Kidney (tissue), 14 donors: Measurements from ENCODE around the gene MRTFA. TPM values are rescaled to one million over a fixed set of nuclear protein-coding genes. Genes with fewer than 3 reads are reported as not detected.

Experiments
- DNase-seq, 5 donors: peaks; one replicate each; pipeline ENCODE4 v3.0.0-alpha.2; 2013 to 2020
- FAIRE-seq: peaks from 2 replicates; lab custom pipeline; 2012; peaks lifted over from hg19 to GRCh38; lab: Jason Lieb, UNC
- H3K27ac ChIP-seq, 2 donors: one replicate each; pipeline ENCODE4 v1.7.0; 2013; ENCODE audit warnings: low read depth in 2 of 2, low read length in 2 of 2, inconsistent platforms in 1 of 2
- H3K27me3 ChIP-seq: one replicate; pipeline ENCODE4 v1.7.1; 2013; ENCODE audit warnings: low read length, inconsistent platforms; ENCODE audit not compliant: control insufficient read depth, insufficient read depth
- H3K36me3 ChIP-seq, 3 donors: one replicate each; pipeline versions ENCODE4 v1.7.0 to v1.7.1; 2013; ENCODE audit warnings: low read length in 3 of 3, control low read depth in 1 of 3, inconsistent platforms in 1 of 3; ENCODE audit not compliant: insufficient read depth in 3 of 3, control insufficient read depth in 2 of 3
- H3K4me1 ChIP-seq, 3 donors: one replicate each; pipeline versions ENCODE4 v1.7.0 to v1.7.1; 2013; ENCODE audit warnings: low read length in 3 of 3, inconsistent platforms in 1 of 3, low read depth in 1 of 3; ENCODE audit not compliant: control insufficient read depth in 2 of 3, insufficient read depth in 2 of 3
- H3K4me3 ChIP-seq, 3 donors: one replicate each; pipeline versions ENCODE4 v1.7.0 to v1.8.1; 2013; ENCODE audit warnings: low read length in 3 of 3, control low read depth in 1 of 3, inconsistent platforms in 1 of 3
- H3K9ac ChIP-seq, 3 donors: one replicate each; pipeline versions ENCODE4 v1.7.0 to v1.7.1; 2013; ENCODE audit warnings: low read length in 3 of 3, control low read depth in 1 of 3, inconsistent platforms in 1 of 3
- H3K9me3 ChIP-seq, 3 donors: one replicate each; pipeline versions ENCODE4 v1.7.0 to v1.7.1; 2013; ENCODE audit warnings: low read length in 3 of 3, control low read depth in 1 of 3, inconsistent platforms in 1 of 3; ENCODE audit not compliant: control insufficient read depth in 2 of 3, insufficient read depth in 1 of 3
- CTCF ChIP-seq: IDR thresholded peaks from 3 replicates; pipeline ENCODE4 v1.5.1; 2012; ENCODE audit warnings: mild to moderate bottlenecking, moderate library complexity, borderline replicate concordance; ENCODE audit not compliant: insufficient read depth; ENCODE audit errors: extremely low read depth
- intact Hi-C: fragments of 100-400 bp; cut with DNase I; formaldehyde crosslinking; loops from one replicate; pipeline ENCODE4 v1.11.1; 2022
- polyA plus RNA-seq: library from polyadenylated mRNA; stranded (reverse); fragments of 350-450 nt; fragmentation: Illumina TruSeq; extraction: RNeasy Lipid Tissue Mini Kit (QIAGEN cat#74804); gene quantifications from one replicate; pipeline ENCODE4 v1.2.3, GENCODE V29; 2014; ENCODE audit warnings: low read depth, low replicate concordance; ENCODE audit not compliant: insufficient read depth
- total RNA-seq: library from RNA; stranded (reverse); fragmentation: NEBNext Ultra II Directional; extraction: Animal tissue kit (Norgen Biotek cat#: 25700); gene quantifications from one replicate; pipeline ENCODE4 v1.2.1, GENCODE V29; 2021
- donor health status: control.
- donor health status: control.
- donor health status: control.
- donor health status: control.
- donor health status: control.
- donor health status: DM: yes; HTN: yes; CAD: no.
- donor health status: Normal renal cell carcinoma (clear cell type).

MRTFA gene
- total and polyA plus RNA-seq, 2 donors from 2014 or later = 12.5 to 59.9 TPM

DNA sequence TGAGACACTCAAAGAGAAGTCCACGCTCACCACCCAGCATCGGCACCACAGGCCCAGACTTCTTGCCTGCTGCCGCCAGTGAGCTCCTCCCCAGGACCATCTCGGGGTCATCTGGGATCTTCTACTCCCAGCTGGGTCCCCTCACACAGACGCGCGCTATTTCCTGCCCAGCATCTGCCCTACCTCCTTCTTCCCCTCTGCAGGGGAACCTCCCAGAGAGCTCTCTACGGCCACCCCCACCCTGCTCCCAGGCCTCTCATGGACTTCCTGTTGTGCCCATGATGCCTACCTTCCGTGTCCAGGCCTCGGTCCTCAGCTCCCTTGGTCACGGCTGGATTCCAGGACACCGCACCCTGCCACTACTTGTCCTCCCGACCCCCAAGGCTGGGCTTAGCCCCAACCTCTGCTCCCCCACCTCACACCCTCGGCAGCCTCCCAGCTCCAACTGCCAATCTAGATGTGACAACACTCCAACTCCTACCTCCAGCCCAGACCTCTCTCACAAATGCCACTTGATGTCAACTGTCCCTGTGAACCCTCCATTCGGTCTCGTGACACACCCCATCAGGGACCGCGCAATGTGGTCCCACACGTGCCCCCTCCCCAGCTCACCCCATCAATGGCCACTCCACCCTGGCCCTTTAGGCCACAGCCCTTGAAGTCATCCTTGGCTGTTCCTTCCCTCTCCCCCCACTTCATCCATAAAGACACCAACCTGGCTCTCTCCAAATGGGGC is 220.8 kb downstream of the MRTFA start:
- intact Hi-C loops = no loop called here
- H3K36me3 ChIP-seq = peaks cover 0 to 12% (median 6%) of the 10 kb centered on the region in 3 donors
- FAIRE-seq (no peak), DNase-seq (peak in 4 of 5 donors; percentile 49 to 91 (median 64))
- no peaks in the 10 kb centered on the region for H3K27me3 ChIP-seq
- peaks cover 0 to 12% (median 0%) of the 10 kb centered on the region in 3 donors for H3K4me1 ChIP-seq
- no peak overlapping the region for H3K9ac ChIP-seq
- peak overlapping the region in 1 of 2 donors; percentile 28 for H3K27ac ChIP-seq
- no peak for TF ChIP-seq CTCF
- H3K9me3 ChIP-seq = no peaks in the 10 kb centered on the region
- no peak overlapping the region for H3K4me3 ChIP-seq

DNA sequence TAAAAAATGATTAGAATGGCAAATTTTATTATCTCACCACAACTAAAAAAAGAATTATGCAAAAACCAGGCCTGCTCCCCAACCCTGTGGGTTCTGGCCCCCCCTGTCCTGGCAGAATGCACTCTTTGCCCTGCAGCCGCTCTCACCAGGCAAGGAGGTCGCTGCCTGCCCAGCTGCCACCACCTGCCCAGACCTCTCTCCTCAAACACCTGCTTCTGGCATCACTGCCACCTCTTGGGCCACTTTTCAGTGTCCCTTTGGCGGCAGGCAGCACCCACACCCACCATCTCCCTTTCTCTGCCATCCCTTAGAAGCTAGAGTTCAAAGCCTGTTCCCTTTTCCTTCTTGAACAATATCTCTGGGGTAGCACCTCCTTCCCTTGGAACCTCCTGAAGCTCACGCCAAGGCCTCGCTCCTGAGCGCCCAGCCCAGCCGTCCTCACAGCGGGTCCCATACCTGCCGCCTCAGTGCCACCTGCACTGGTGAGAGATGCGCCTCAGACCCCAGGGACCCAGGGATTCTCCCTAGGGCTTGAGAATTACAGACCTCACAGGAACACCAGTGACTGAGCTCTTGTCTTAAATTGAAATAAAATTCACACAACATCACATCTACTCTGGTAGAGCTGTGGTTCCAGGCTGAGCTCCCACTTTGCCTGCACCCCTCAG is 221.5 kb downstream of the MRTFA start:
- intact Hi-C loops = no loop called here
- no peak for TF ChIP-seq CTCF
- peaks cover 0 to 12% (median 0%) of the 10 kb centered on the region in 3 donors for H3K4me1 ChIP-seq
- H3K9ac ChIP-seq = no peak overlapping the region
- no peak for FAIRE-seq
- peaks cover 0 to 13% (median 11%) of the 10 kb centered on the region in 3 donors for H3K36me3 ChIP-seq
- no peaks in the 10 kb centered on the region for H3K27me3 ChIP-seq
- H3K27ac ChIP-seq = no peak overlapping the region
- H3K4me3 ChIP-seq = no peak overlapping the region
- peak in 1 of 5 donors; percentile 73 for DNase-seq
- no peaks in the 10 kb centered on the region for H3K9me3 ChIP-seq

- DNase-seq (no peak), FAIRE-seq (no peak)
- no peak for TF ChIP-seq CTCF
- Histone ChIP-seq H3K27ac (no peak overlapping the region), H3K4me3 (no peak overlapping the region), H3K9ac (no peak overlapping the region), H3K4me1 (peaks cover 0 to 12% (median 0%) of the 10 kb centered on the region in 3 donors), H3K9me3 (no peaks in the 10 kb centered on the region), H3K27me3 (no peaks in the 10 kb centered on the region), H3K36me3 (peaks cover 0 to 16% (median 9%) of the 10 kb centered on the region in 3 donors)
- intact Hi-C loops = no loop called here
Observed at GRCh38 chr22:40414311-40414710, 222.2 kb downstream of the MRTFA start.
